A375 (cell line): ENCODE data around the gene MPC1L. TPM values are rescaled to one million over a fixed set of nuclear protein-coding genes. Genes with fewer than 3 reads are reported as not detected.

ENCODE experiments used
- total RNA-seq: library from RNA; depleted of rRNA; stranded (reverse); fragments of >200 nt; shearing (Covaris generic); gene quantifications from 2 replicates; pipeline ENCODE4 v1.2.3, GENCODE V29; 2014; rRNA removed

MPC1L gene
- total RNA-seq: not detected in 2 replicates

GRCh38 chrX:40623139-40623536 lies at the start of gene MPC1L:
TSS of gene MPC1L (plus strand) at chrX:40623428. CDS start at chrX:40623566, 138 bp downstream.

GRCh38 chrX:40580537-40581335 lies 42.5 kb upstream of the MPC1L start, which contains the start of gene ATP6AP2:
TSS of gene ATP6AP2 (plus strand) at chrX:40580970. CDS start at chrX:40581066, 96 bp downstream.

GRCh38 chrX:40647307-40648197 lies 24.3 kb downstream of the MPC1L start, which contains the start of gene CXorf38:
TSS of gene CXorf38 (minus strand) at chrX:40647561. CDS start at chrX:40647520, 41 bp downstream.

Other genes starting within 250 kb of the MPC1L start
- 38.2 and 47.0 TPM in 2 replicates for gene ATP6AP2, start 42.5 kb upstream of the MPC1L start, total RNA-seq
- 27.6 and 33.0 TPM in 2 replicates for gene CXorf38, start 24.1 kb downstream of the MPC1L start, total RNA-seq
- 24.0 and 30.3 TPM in 2 replicates for gene MED14, start 112.1 kb downstream of the MPC1L start, total RNA-seq